Activated T-cell treated with anti-CD3 and anti-CD28 coated beads, Interleukin-2, amount 50 U/mL, for 72 hours (primary cell): ENCODE measurements around the gene TEC. TPM values are rescaled to one million over a fixed set of nuclear protein-coding genes. Genes with fewer than 3 reads are reported as not detected.
A peak's percentile ranks its signal among the peaks of the same experiment; 100 is the strongest.
"Not testable (repeated sequence)": the region's sequence is repeated elsewhere in the genome, so short reads cannot be mapped to it uniquely, and the experiment has no call there.

Source experiments
- ATAC-seq, 2 donors: fragments of 150-1000 bp; cut with Tn5 transposase; replicated peaks in 1 of 2; 2 replicates each; pipeline ENCODE4 v1.10.0; 2021; ENCODE audit warnings: moderate library complexity in 2 of 2, mild to moderate bottlenecking in 1 of 2
- DNase-seq, 2 donors: peaks; one replicate each; pipeline ENCODE4 v3.0.0; 2021 to 2022; ENCODE audit warnings: mixed read lengths in 1 of 2
- H3K27ac Mint-ChIP-seq: one replicate; pipeline ENCODE4 v1.8.0; 2022; ENCODE audit warnings: mild to moderate bottlenecking, moderate library complexity, mixed read lengths
- H3K27me3 Mint-ChIP-seq: one replicate; pipeline ENCODE4 v1.8.0; 2022; ENCODE audit warnings: low read depth, mixed read lengths
- H3K36me3 Mint-ChIP-seq, 2 donors: one replicate each; pipeline ENCODE4 v1.8.0; 2022; ENCODE audit warnings: mixed read lengths in 2 of 2, mild to moderate bottlenecking in 1 of 2; ENCODE audit not compliant: insufficient read depth in 2 of 2
- H3K4me1 Mint-ChIP-seq: one replicate; pipeline ENCODE4 v1.8.0; 2022; ENCODE audit warnings: low read depth, mixed read lengths
- H3K4me3 Mint-ChIP-seq, 2 donors: one replicate each; pipeline ENCODE4 v1.8.0; 2022; ENCODE audit warnings: mild to moderate bottlenecking in 2 of 2, mixed read lengths in 2 of 2, moderate library complexity in 2 of 2
- H3K9me3 Mint-ChIP-seq, 2 donors: one replicate each; pipeline ENCODE4 v1.8.0; 2022; ENCODE audit warnings: mixed read lengths in 2 of 2
- total RNA-seq, 2 donors: library from RNA; stranded (reverse); gene quantifications; one replicate each; pipeline ENCODE4 v1.2.3, GENCODE V29; 2022

Gene TEC
- total RNA-seq, 2 donors from 2014 or later: 2.2 to 4.6 TPM

GRCh38 chr4:48178931-48179330 lies 90.7 kb downstream of the TEC start:
- ATAC-seq (no peak), DNase-seq (no peak)
- Mint-ChIP-seq H3K36me3 (peaks cover 4 to 7% of the 10 kb centered on the region in 2 donors), H3K4me3 (no peak overlapping the region), H3K27ac (no peak overlapping the region), H3K9me3 (peaks cover 8 to 12% of the 10 kb centered on the region in 2 donors), H3K4me1 (peaks cover 40% of the 10 kb centered on the region), H3K27me3 (no peaks in the 10 kb centered on the region)

- no peaks in the 10 kb centered on the region for H3K27me3 Mint-ChIP-seq
- peaks cover 8 to 12% of the 10 kb centered on the region in 2 donors for H3K9me3 Mint-ChIP-seq
- H3K36me3 Mint-ChIP-seq: peaks cover 4 to 7% of the 10 kb centered on the region in 2 donors
- no peak overlapping the region for H3K27ac Mint-ChIP-seq
- H3K4me3 Mint-ChIP-seq: no peak overlapping the region
- no peak for ATAC-seq
- H3K4me1 Mint-ChIP-seq: peaks cover 54% of the 10 kb centered on the region
- no peak for DNase-seq
These were observed 93.8 kb downstream of the TEC start for GRCh38 chr4:48175806-48176205.

DNA sequence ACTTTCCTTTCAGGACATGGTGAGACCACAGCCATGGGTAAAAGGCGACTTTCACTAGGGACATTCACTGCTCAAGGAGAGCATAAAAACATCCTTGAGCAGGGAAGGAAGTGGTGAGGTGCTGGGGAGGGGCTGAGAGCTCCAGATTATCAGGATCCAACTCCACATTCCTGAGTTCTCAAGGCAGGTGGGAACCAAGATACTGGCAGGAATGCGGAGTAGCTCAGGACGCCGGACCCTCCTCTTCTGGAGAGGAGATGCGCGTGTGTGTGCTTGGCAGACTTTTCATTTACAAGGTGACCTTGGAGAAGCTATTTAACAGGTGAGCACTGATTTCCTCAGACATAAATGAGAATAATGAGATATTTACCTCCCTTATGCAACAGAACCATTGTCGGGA lies 94.3 kb downstream of the TEC start:
- peaks cover 4 to 7% of the 10 kb centered on the region in 2 donors for H3K36me3 Mint-ChIP-seq
- DNase-seq: no peak
- no peak for ATAC-seq
- H3K4me1 Mint-ChIP-seq: peaks cover 49% of the 10 kb centered on the region
- H3K27me3 Mint-ChIP-seq: no peaks in the 10 kb centered on the region
- no peak overlapping the region for H3K4me3 Mint-ChIP-seq
- no peak overlapping the region for H3K27ac Mint-ChIP-seq
- peaks cover 8 to 12% of the 10 kb centered on the region in 2 donors for H3K9me3 Mint-ChIP-seq

- peaks cover 53% of the 10 kb centered on the region for H3K4me1 Mint-ChIP-seq
- ATAC-seq (peak; percentile 36 to 58), DNase-seq (no peak)
- H3K9me3 Mint-ChIP-seq: peaks cover 8 to 11% of the 10 kb centered on the region in 2 donors
- H3K27me3 Mint-ChIP-seq: no peaks in the 10 kb centered on the region
- H3K36me3 Mint-ChIP-seq: peaks cover 4 to 6% of the 10 kb centered on the region in 2 donors
- no peak overlapping the region for H3K27ac Mint-ChIP-seq
- H3K4me3 Mint-ChIP-seq: peak overlapping the region; percentile 14 to 31
These were observed 96.3 kb downstream of the TEC start for GRCh38 chr4:48173056-48173991.

DNA sequence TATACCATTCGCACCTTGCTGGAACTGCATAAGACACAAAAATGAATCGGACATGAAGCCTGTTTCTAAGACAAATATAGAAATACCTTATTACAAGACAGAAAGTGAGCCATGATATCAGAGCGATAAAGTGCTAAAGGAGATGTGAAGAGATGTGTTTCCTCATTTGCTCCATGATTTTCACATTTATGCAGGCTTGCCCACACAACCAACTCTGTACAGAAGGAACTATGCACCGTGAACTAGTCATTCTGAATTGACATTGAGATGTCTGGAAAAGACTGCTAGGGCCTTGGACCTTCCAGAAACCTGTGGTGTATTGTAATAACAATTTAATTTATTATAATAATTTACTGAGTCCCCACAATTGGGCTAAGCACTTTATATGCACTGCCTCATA lies 97.0 kb downstream of the TEC start:
- DNase-seq (no peak), ATAC-seq (no peak)
- Mint-ChIP-seq H3K9me3 (peaks cover 3 to 5% of the 10 kb centered on the region in 2 donors), H3K36me3 (peaks cover 1 to 2% of the 10 kb centered on the region in 2 donors), H3K27ac (no peak overlapping the region), H3K27me3 (no peaks in the 10 kb centered on the region), H3K4me3 (no peak overlapping the region), H3K4me1 (peaks cover 60% of the 10 kb centered on the region)

- Mint-ChIP-seq H3K4me1 (peaks cover 49% of the 10 kb centered on the region), H3K36me3 (peaks cover 2 to 6% of the 10 kb centered on the region in 2 donors)
- peak in 1 of 2 donors; percentile 57 for ATAC-seq
These were observed 100.0 kb downstream of the TEC start for GRCh38 chr4:48169636-48170035.

GRCh38 chr4:48167538-48168263 lies 101.9 kb downstream of the TEC start:
- peak overlapping the region; percentile 5 for H3K27ac Mint-ChIP-seq
- no peaks in the 10 kb centered on the region for H3K9me3 Mint-ChIP-seq
- H3K4me1 Mint-ChIP-seq: peaks cover 35% of the 10 kb centered on the region
- ATAC-seq (peak; percentile 82 to 84), DNase-seq (peak in 1 of 2 donors; percentile 8)
- peaks cover 5% of the 10 kb centered on the region for H3K27me3 Mint-ChIP-seq
- H3K36me3 Mint-ChIP-seq: peaks cover 2 to 6% of the 10 kb centered on the region in 2 donors
- H3K4me3 Mint-ChIP-seq: peak overlapping the region; percentile 19 to 28

More at GRCh38 chr4:48169636-48170035, 100.0 kb downstream of the TEC start:
- no peak for DNase-seq
- Mint-ChIP-seq H3K27me3 (peaks cover 4% of the 10 kb centered on the region), H3K9me3 (no peaks in the 10 kb centered on the region), H3K4me3 (no peak overlapping the region), H3K27ac (no peak overlapping the region)

- not testable (repeated sequence) for ATAC-seq, H3K36me3 Mint-ChIP-seq, H3K4me3 Mint-ChIP-seq, DNase-seq, H3K27ac Mint-ChIP-seq, H3K27me3 Mint-ChIP-seq, H3K9me3 Mint-ChIP-seq
- H3K4me1 Mint-ChIP-seq: peaks cover 43% of the 10 kb centered on the region
These were observed 105.1 kb downstream of the TEC start for GRCh38 chr4:48164561-48164960.

DNA sequence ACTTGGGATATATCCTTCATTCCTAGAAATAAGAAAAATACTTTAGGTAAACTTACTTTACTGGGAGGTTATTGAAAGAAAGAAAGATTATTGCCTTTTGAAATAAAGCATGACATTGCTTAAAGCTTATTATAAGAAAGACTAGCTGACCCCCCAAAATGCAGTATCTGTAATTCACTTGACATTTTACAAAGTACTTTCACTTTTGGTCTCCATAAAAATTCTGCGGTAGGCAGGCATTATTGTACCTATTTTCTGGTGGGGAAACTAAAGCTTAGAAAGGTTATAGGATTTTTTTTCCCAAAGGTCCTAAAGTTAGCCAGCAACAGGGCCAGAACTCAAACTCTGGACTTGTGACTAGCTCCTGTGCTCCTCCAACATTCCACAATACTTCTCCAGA lies 105.9 kb downstream of the TEC start:
- no peak overlapping the region for H3K4me3 Mint-ChIP-seq
- H3K27ac Mint-ChIP-seq: no peak overlapping the region
- ATAC-seq: no peak
- peaks cover 5 to 10% of the 10 kb centered on the region in 2 donors for H3K36me3 Mint-ChIP-seq
- no peak for DNase-seq
- peaks cover 0 to 4% of the 10 kb centered on the region in 2 donors for H3K9me3 Mint-ChIP-seq
- H3K27me3 Mint-ChIP-seq: peaks cover 5% of the 10 kb centered on the region
- peaks cover 37% of the 10 kb centered on the region for H3K4me1 Mint-ChIP-seq

- peaks cover 21% of the 10 kb centered on the region for H3K4me1 Mint-ChIP-seq
- ATAC-seq: peak; percentile 67 to 68
- peaks cover 4% of the 10 kb centered on the region in 2 donors for H3K9me3 Mint-ChIP-seq
These were observed 107.5 kb downstream of the TEC start for GRCh38 chr4:48162162-48162561.

GRCh38 chr4:48157271-48157670 lies 112.4 kb downstream of the TEC start:
- no peak for DNase-seq
- Mint-ChIP-seq H3K36me3 (peaks cover 20 to 35% of the 10 kb centered on the region in 2 donors), H3K4me3 (no peak overlapping the region), H3K27me3 (no peaks in the 10 kb centered on the region), H3K27ac (no peak overlapping the region), H3K4me1 (peaks cover 12% of the 10 kb centered on the region), H3K9me3 (peaks cover 4 to 7% of the 10 kb centered on the region in 2 donors)
- ATAC-seq: no peak

More at GRCh38 chr4:48162162-48162561, 107.5 kb downstream of the TEC start:
- H3K27me3 Mint-ChIP-seq: peaks cover 5% of the 10 kb centered on the region
- H3K36me3 Mint-ChIP-seq: peaks cover 7 to 17% of the 10 kb centered on the region in 2 donors
- DNase-seq: no peak
- H3K27ac Mint-ChIP-seq: no peak overlapping the region
- H3K4me3 Mint-ChIP-seq: peak overlapping the region in 1 of 2 donors; percentile 32

- no peak overlapping the region for H3K27ac Mint-ChIP-seq
- DNase-seq (no peak), ATAC-seq (no peak)
- no peaks in the 10 kb centered on the region for H3K27me3 Mint-ChIP-seq
- H3K9me3 Mint-ChIP-seq: peaks cover 4 to 7% of the 10 kb centered on the region in 2 donors
- H3K36me3 Mint-ChIP-seq: peaks cover 20 to 35% of the 10 kb centered on the region in 2 donors
- no peak overlapping the region for H3K4me3 Mint-ChIP-seq
- peaks cover 3% of the 10 kb centered on the region for H3K4me1 Mint-ChIP-seq
These were observed 113.2 kb downstream of the TEC start for GRCh38 chr4:48156423-48156822.
